ENCODE measurements around the gene SIL1. TPM values are rescaled to one million over a fixed set of nuclear protein-coding genes. Genes with fewer than 3 reads are reported as not detected.

SIL1 gene
- total RNA-seq, 1 experiment from 2014 or later = 22.0 TPM

- H3K36me3 ChIP-seq (ENCODE audit: insufficient read depth, low read length, poor library complexity, severe bottlenecking) = no peaks in the 10 kb centered on the region
- H3K4me1 ChIP-seq (ENCODE audit: insufficient read depth, low read length, poor library complexity, severe bottlenecking) = peaks cover 38% of the 10 kb centered on the region
- no peaks in the 10 kb centered on the region for H3K9me3 ChIP-seq (ENCODE audit: low read depth, low read length, poor library complexity, severe bottlenecking)
- H3K27ac ChIP-seq (ENCODE audit: low read depth, low read length, poor library complexity, severe bottlenecking) = no peak overlapping the region
- DNase-seq (ENCODE audit: low spot score) = no peak
- ChIA-PET POLR2A (ENCODE audit: low non-redundant PET) (no interaction called here), CTCF (no interaction called here)
- no peak for TF ChIP-seq EZH2 (IDR thresholded peaks at IDR 0.05; ENCODE audit: borderline replicate concordance, low read depth, low read length, poor library complexity, severe bottlenecking)
- TF ChIP-seq CTCF (conservative IDR thresholded peaks at IDR 0.05; ENCODE audit: low read depth, low read length) = no peak
- BruUV-seq (replicated peaks) = no TSS peak
- intact Hi-C loops (cut with micrococcal nuclease; ENCODE audit: unreplicated experiment) = no loop called here
- no peak overlapping the region for H3K4me3 ChIP-seq (ENCODE audit: low read depth, low read length, poor library complexity, severe bottlenecking)
- no peaks in the 10 kb centered on the region for H3K27me3 ChIP-seq (replicated peaks; ENCODE audit: insufficient read depth, low read depth, low read length, poor library complexity)
Observed at GRCh38 chr5:138961729-138962128, 236.4 kb downstream of the SIL1 start.

- ChIA-PET POLR2A (ENCODE audit: low non-redundant PET) (no interaction called here), CTCF (no interaction called here)
- H3K4me3 ChIP-seq (ENCODE audit: low read depth, low read length, poor library complexity, severe bottlenecking) = no peak overlapping the region
- peaks cover 38% of the 10 kb centered on the region for H3K4me1 ChIP-seq (ENCODE audit: insufficient read depth, low read length, poor library complexity, severe bottlenecking)
- H3K36me3 ChIP-seq (ENCODE audit: insufficient read depth, low read length, poor library complexity, severe bottlenecking) = no peaks in the 10 kb centered on the region
- BruUV-seq (replicated peaks) = no TSS peak
- no peak overlapping the region for H3K27ac ChIP-seq (ENCODE audit: low read depth, low read length, poor library complexity, severe bottlenecking)
- TF ChIP-seq CTCF (conservative IDR thresholded peaks at IDR 0.05; ENCODE audit: low read depth, low read length) (no peak), EZH2 (IDR thresholded peaks at IDR 0.05; ENCODE audit: borderline replicate concordance, low read depth, low read length, poor library complexity, severe bottlenecking) (no peak)
- no peaks in the 10 kb centered on the region for H3K27me3 ChIP-seq (replicated peaks; ENCODE audit: insufficient read depth, low read depth, low read length, poor library complexity)
- intact Hi-C loops (cut with micrococcal nuclease; ENCODE audit: unreplicated experiment) = no loop called here
- no peak for DNase-seq (ENCODE audit: low spot score)
- no peaks in the 10 kb centered on the region for H3K9me3 ChIP-seq (ENCODE audit: low read depth, low read length, poor library complexity, severe bottlenecking)
Observed at GRCh38 chr5:138961221-138961620, 236.9 kb downstream of the SIL1 start.

- no TSS peak for BruUV-seq (replicated peaks)
- ChIA-PET POLR2A (ENCODE audit: low non-redundant PET) (no interaction called here), CTCF (no interaction called here)
- no peaks in the 10 kb centered on the region for H3K36me3 ChIP-seq (ENCODE audit: insufficient read depth, low read length, poor library complexity, severe bottlenecking)
- no peaks in the 10 kb centered on the region for H3K9me3 ChIP-seq (ENCODE audit: low read depth, low read length, poor library complexity, severe bottlenecking)
- no peaks in the 10 kb centered on the region for H3K27me3 ChIP-seq (replicated peaks; ENCODE audit: insufficient read depth, low read depth, low read length, poor library complexity)
- no peak for DNase-seq (ENCODE audit: low spot score)
- intact Hi-C loops (cut with micrococcal nuclease; ENCODE audit: unreplicated experiment) = no loop called here
- peaks cover 35% of the 10 kb centered on the region for H3K4me1 ChIP-seq (ENCODE audit: insufficient read depth, low read length, poor library complexity, severe bottlenecking)
- TF ChIP-seq CTCF (conservative IDR thresholded peaks at IDR 0.05; ENCODE audit: low read depth, low read length) (no peak), EZH2 (IDR thresholded peaks at IDR 0.05; ENCODE audit: borderline replicate concordance, low read depth, low read length, poor library complexity, severe bottlenecking) (no peak)
- no peak overlapping the region for H3K4me3 ChIP-seq (ENCODE audit: low read depth, low read length, poor library complexity, severe bottlenecking)
- no peak overlapping the region for H3K27ac ChIP-seq (ENCODE audit: low read depth, low read length, poor library complexity, severe bottlenecking)
Observed at GRCh38 chr5:138960145-138960692, 237.9 kb downstream of the SIL1 start.
